Left ventricle myocardium inferior (tissue), 1 donor: ENCODE results near the gene CABCOCO1. TPM values are rescaled to one million over a fixed set of nuclear protein-coding genes. Genes with fewer than 3 reads are reported as not detected.

Experiments used
- DNase-seq: peaks from one replicate; pipeline ENCODE4 v3.0.0-alpha.2; 2020
- H3K27ac ChIP-seq: fragments of 200-600 bp; replicated peaks from 2 replicates; pipeline ENCODE4 v1.8.0; 2021
- H3K27me3 ChIP-seq: fragments of 200-600 bp; 2 replicates; pipeline ENCODE4 v1.8.0; 2021; ENCODE audit warnings: low read depth
- H3K36me3 ChIP-seq: fragments of 200-600 bp; 2 replicates; pipeline ENCODE4 v1.8.0; 2021
- H3K4me1 ChIP-seq: fragments of 200-600 bp; 2 replicates; pipeline ENCODE4 v1.8.0; 2021
- H3K4me3 ChIP-seq: fragments of 200-600 bp; 2 replicates; pipeline ENCODE4 v1.8.0; 2021; ENCODE audit warnings: mild to moderate bottlenecking, moderate library complexity
- H3K9me3 ChIP-seq: fragments of 200-600 bp; replicated peaks from 2 replicates; pipeline ENCODE4 v1.8.0; 2021
- CTCF ChIP-seq: fragments of 200-600 bp; IDR thresholded peaks from 2 replicates; pipeline ENCODE4 v1.8.0; 2021; ENCODE audit warnings: antibody characterized with exemption, mild to moderate bottlenecking, borderline replicate concordance
- intact Hi-C: fragments of 100-400 bp; cut with micrococcal nuclease; formaldehyde crosslinking; loops from one replicate; pipeline ENCODE4 v1.11.0; 2022
- total RNA-seq: library from RNA; stranded (reverse); fragmentation: NEBNext Ultra II Directional; extraction: Animal tissue kit (Norgen Biotek cat#: 25700); gene quantifications from one replicate; pipeline ENCODE4 v1.2.1, GENCODE V29; 2021
- donor health status: DM: no; HTN: yes; CAD: no; lungs with severe emphysema.

The CABCOCO1 gene
- total RNA-seq, 1 donor from 2014 or later, result not detected

- Histone ChIP-seq H3K27me3 (no peaks in the 10 kb centered on the region), H3K4me3 (no peak overlapping the region), H3K27ac (no peak overlapping the region), H3K9me3 (no peaks in the 10 kb centered on the region), H3K4me1 (no peaks in the 10 kb centered on the region), H3K36me3 (no peaks in the 10 kb centered on the region)
- no peak for TF ChIP-seq CTCF
- DNase-seq, result no peak
- intact Hi-C loops, result no loop called here
These were observed 112.4 kb downstream of the CABCOCO1 start for GRCh38 chr10:61775111-61775510.

- no peak for DNase-seq
- Histone ChIP-seq H3K4me1 (no peaks in the 10 kb centered on the region), H3K36me3 (no peaks in the 10 kb centered on the region), H3K4me3 (no peak overlapping the region), H3K9me3 (no peaks in the 10 kb centered on the region), H3K27me3 (no peaks in the 10 kb centered on the region), H3K27ac (no peak overlapping the region)
- intact Hi-C loops, result no loop called here
- no peak for TF ChIP-seq CTCF
These were observed 114.0 kb downstream of the CABCOCO1 start for GRCh38 chr10:61776615-61777266.

- no peaks in the 10 kb centered on the region for H3K9me3 ChIP-seq
- no peaks in the 10 kb centered on the region for H3K36me3 ChIP-seq
- no peak for DNase-seq
- no peak for TF ChIP-seq CTCF
- H3K4me3 ChIP-seq, result no peak overlapping the region
- no peaks in the 10 kb centered on the region for H3K27me3 ChIP-seq
- intact Hi-C loops, result no loop called here
- no peak overlapping the region for H3K27ac ChIP-seq
- H3K4me1 ChIP-seq, result no peaks in the 10 kb centered on the region
These were observed 115.4 kb downstream of the CABCOCO1 start for GRCh38 chr10:61778137-61778536.

GRCh38 chr10:61779276-61779675 lies 116.5 kb downstream of the CABCOCO1 start:
- H3K4me1 ChIP-seq, result no peaks in the 10 kb centered on the region
- intact Hi-C loops, result no loop called here
- no peak overlapping the region for H3K4me3 ChIP-seq
- H3K27me3 ChIP-seq, result no peaks in the 10 kb centered on the region
- H3K36me3 ChIP-seq, result no peaks in the 10 kb centered on the region
- no peak for DNase-seq
- H3K9me3 ChIP-seq, result no peaks in the 10 kb centered on the region
- H3K27ac ChIP-seq, result no peak overlapping the region
- TF ChIP-seq CTCF, result no peak

GRCh38 chr10:61779950-61780659 lies 117.4 kb downstream of the CABCOCO1 start:
- TF ChIP-seq CTCF, result no peak
- intact Hi-C loops, result no loop called here
- Histone ChIP-seq H3K36me3 (no peaks in the 10 kb centered on the region), H3K27me3 (no peaks in the 10 kb centered on the region), H3K4me3 (no peak overlapping the region), H3K9me3 (no peaks in the 10 kb centered on the region), H3K4me1 (no peaks in the 10 kb centered on the region), H3K27ac (no peak overlapping the region)
- no peak for DNase-seq
